T-helper 1 cell treated with Interleukin-12 subunit alpha and Interleukin-12 subunit beta and Interleukin-4 antibody, amounts not matched to agents 30 ng/mL and 1 ng/mL, for 36 hours (primary cell): ENCODE measurements around the gene EXOSC7. TPM values are rescaled to one million over a fixed set of nuclear protein-coding genes. Genes with fewer than 3 reads are reported as not detected.
"Not testable (repeated sequence)": the region's sequence is repeated elsewhere in the genome, so short reads cannot be mapped to it uniquely, and the experiment has no call there.

Experiments
- intact Hi-C: fragments of 100-400 bp; cut with micrococcal nuclease; formaldehyde crosslinking; loops from one replicate; pipeline ENCODE4 v1.15.1; 2024
- total RNA-seq: library from RNA; stranded (reverse); gene quantifications from 2 replicates; pipeline ENCODE4 v1.2.3, GENCODE V29; 2022

Gene EXOSC7
- total RNA-seq, 1 donor from 2014 or later, result 62.9 TPM

- intact Hi-C loops, result no loop called here
These were observed 13.2 kb upstream of the EXOSC7 start for GRCh38 chr3:44962621-44963393.

GRCh38 chr3:44963571-44964325 is 12.3 kb upstream of the EXOSC7 start:
- intact Hi-C loops, result no loop called here

- intact Hi-C loops, result no loop called here
These were observed 10.9 kb upstream of the EXOSC7 start for GRCh38 chr3:44965165-44965564.

DNA sequence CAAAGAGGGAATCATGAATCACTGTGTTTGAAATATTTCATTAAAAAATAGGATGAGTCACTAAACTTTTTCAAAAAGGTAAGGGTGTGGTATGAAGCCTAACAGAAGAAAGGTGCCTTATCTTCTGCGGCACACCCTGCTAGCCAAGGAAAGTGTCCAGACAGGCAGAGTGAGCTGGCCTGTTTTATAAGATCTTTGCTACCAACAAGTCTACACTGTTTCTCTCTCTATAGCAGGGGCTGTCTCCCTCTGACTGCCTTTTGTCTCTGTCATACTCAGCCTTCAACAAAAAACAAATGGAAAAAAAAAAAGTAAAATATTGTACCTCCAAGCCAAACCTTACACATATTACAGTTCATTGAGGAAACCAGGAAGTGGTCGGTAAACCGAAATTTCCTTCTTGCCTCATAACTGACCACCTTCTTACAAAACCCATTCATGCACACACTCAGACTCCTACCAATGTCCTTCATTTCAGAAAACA is 9.2 kb upstream of the EXOSC7 start:
- intact Hi-C loops, result no loop called here

DNA sequence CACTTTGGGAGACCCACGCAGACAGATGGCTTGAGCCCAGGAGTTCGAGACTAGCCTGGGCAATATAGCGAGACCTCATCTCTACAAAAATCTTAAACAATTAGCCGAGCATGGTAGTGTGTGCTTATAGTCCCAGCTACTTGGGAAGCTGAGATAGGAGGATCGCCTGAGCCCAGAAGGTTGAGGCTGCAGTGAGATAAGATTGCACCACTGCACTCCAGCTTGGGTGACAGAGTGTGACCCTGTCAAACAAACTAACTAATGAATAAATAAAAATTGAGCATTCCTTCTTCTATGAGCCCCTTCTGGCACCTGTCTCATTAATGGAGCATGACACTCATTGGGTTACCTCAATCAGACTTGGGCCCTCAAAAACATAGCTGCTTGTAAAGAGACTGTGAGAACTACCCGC is 7.6 kb upstream of the EXOSC7 start:
- intact Hi-C loops, result no loop called here

DNA sequence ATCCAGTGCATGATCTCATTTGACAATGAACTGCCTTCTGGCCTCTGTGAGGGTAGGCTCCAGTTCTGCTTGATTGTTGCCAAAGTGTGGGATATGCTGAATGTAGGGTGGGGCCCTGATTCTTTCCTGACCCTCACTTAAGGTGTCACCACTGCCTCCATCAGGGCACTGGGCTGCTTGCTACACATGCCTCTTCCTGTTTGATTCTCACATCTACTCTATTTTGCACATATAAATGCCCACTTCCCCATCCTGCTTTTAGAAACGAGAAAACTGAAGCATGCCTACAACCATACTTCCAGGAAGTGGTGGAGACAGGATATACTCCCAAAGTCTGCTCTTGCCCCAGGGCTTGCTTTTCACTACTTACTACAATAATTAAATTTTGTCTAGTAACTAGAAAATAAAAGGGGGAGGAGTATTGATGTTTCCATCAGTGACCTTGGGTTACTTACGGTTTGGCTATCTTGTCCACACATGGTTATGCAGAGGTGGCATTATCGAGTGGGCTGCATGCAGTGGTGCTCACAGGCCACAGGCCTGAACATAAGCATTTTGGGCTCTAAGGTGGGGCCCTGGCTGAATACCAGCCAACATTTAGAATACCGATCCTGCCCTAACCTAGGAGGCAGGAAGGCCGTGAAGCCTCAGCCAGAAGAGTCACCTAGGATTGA is 6.8 kb upstream of the EXOSC7 start:
- intact Hi-C loops, result no loop called here

DNA sequence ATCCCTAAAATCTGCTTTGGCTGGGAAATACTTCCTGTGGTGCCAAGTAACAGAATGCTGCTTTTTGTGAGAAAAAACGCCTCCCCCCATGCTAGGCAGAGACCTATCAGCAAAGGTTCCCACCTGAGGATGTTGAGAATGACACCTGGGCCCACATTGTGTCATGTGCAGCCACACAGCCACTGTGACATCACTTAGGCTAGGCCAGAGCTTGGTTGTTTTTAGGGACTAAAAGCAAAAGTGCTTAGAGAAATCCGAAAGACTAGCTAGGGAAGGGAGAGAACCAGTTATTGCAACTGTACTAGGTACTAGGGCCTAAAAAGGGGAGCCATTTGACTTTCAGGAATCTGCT is 6.2 kb upstream of the EXOSC7 start:
- intact Hi-C loops, result no loop called here

DNA sequence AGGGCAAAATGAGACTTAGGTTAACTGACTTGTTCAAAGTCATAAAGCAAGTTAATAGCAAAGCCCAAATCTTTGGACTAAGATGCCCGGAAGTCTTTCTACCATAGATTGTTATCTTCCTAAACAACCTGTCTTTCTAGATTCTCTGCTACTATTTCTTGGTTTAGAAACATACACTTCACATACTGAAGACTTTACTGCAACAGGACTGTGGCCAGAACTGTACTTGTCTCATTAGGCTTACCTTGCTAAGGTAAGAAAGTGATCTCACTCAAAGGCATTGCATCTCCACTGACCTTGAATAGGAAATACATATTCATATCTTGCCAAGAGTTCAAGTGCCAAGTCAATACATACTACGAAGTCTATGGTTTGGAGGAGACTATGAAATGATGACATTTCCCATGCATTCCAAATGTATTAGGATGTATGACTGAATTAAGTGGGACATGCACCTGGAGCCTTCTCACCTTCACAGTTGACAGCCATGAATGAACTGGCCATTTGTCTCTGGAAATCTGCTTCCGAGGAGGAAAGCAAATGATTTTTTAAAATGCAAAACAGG is 5.0 kb upstream of the EXOSC7 start:
- intact Hi-C loops, result no loop called here

GRCh38 chr3:44974416-44974815 is 1.6 kb upstream of the EXOSC7 start:
- intact Hi-C loops, result no loop called here

- intact Hi-C loops, result loop anchor here (2.0 to 5.0 kb wide), 2 partner anchors 126 to 708 kb away; partner anchors contain the start of gene SACM1L
These were observed 5.2 kb downstream of the EXOSC7 start for GRCh38 chr3:44981220-44981619.

DNA sequence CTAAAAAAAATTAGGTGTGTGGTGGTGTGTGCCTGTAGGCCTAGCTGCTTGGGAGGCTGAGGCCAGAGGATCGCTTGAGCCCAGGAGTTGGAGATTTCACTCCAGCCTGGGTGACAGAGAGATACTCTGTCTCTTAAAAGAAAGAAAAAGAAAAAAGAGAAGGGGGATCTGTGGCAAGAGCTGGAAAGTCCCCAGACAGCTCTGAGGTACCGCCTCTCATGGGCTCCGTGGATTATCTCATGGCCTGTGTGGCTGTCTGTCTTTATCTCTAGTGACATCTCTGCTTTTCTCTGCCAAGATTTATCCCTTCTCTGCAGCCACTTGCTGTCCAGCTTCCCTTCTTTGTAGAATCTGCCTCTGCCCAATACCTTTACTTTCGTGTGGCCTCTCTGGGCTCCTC is 5.7 kb downstream of the EXOSC7 start:
- intact Hi-C loops, result loop anchor here (2.0 to 5.0 kb wide), 2 partner anchors 126 to 707 kb away; partner anchors contain the start of gene SACM1L

DNA sequence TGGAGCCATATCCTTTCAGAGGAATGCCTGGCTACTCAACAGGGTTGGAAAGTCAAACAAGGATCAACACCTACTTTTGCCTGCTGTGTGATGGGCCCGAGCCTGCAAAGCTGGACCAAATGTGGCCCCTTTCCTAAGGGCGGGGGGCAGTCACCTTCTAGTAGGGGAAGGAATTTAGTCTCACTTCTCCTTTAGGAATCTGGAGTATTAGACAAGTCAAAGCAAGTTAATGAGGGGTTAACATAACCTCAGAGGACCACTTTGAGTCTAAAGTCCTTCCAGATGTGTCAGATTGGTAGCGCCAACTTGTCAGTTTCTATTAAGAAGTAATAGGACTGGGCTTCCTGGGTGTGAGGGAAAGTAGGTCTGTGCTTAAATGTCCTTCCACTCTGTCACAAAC is 6.8 kb downstream of the EXOSC7 start:
- intact Hi-C loops, result loop anchor here (5.0 kb wide), 1 partner anchor 124 kb away; no protein-coding TSS in a partner anchor

DNA sequence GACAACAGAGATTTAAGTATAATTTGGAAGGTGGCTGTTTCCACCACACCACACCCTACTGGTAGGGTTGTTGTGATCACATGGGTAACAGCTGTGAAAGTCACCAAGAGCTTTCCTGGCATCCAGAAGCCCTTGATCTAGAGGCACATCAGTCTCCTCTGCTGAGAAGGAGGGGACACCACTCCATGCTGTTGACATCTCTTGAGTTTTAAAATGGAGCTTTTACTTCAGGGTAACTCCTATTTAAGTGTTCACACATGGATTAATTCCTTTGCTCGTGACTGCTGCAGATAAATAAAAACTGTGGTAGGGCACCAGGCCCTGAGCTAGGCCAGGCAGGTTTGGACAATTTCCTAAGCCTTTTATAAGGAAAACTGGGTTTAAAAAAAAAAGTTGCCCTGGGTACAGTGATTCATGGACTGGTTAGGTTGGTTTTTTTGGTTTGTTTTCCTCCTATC is 7.5 kb downstream of the EXOSC7 start:
- intact Hi-C loops, result loop anchor here (5.0 kb wide), 1 partner anchor 124 kb away; no protein-coding TSS in a partner anchor

- intact Hi-C loops, result loop anchor here (1.0 to 5.0 kb wide), 4 partner anchors 8 to 123 kb away; no protein-coding TSS in a partner anchor
These were observed 8.3 kb downstream of the EXOSC7 start for GRCh38 chr3:44984335-44984734.

DNA sequence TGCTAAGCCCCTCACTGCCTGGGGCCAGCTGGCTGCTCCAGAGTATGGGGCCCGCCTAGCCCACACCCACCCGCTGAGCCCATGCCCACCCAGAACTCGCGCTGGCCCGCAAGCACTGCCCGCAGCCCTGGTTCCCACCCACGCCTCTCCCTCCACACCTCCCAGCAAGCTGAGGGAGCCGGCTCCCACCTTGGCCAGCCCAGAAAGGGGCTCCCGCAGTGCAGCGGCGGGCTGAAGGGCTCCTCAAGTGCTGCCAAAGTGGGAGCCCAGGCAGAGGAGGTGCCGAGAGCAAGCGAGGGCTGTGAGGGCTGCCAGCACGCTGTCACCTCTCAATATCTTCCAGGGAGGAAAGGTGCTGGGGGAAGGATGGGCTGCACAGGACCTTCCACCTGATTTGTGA is 10.3 kb downstream of the EXOSC7 start:
- intact Hi-C loops, result not testable (repeated sequence)

- intact Hi-C loops, result no loop called here
These were observed 11.3 kb downstream of the EXOSC7 start for GRCh38 chr3:44987332-44987731.

- intact Hi-C loops, result loop anchor here (1.0 kb wide), 1 partner anchor 12 kb away; the partner anchor contains the start of genes EXOSC7 and ZDHHC3
These were observed 12.0 kb downstream of the EXOSC7 start for GRCh38 chr3:44988073-44988472.

GRCh38 chr3:44989141-44989540 is 13.1 kb downstream of the EXOSC7 start:
- intact Hi-C loops, result no loop called here

GRCh38 chr3:44989636-44990373 is 13.8 kb downstream of the EXOSC7 start:
- intact Hi-C loops, result no loop called here

GRCh38 chr3:44991326-44991725 is 15.3 kb downstream of the EXOSC7 start:
- intact Hi-C loops, result no loop called here
